Measurements from ENCODE around the gene C4orf33.

Gene C4orf33

GRCh38 chr4:129145222-129145730 is 49.3 kb downstream of the C4orf33 start:
- DNase-seq, result no peak
- H3K9me3 Mint-ChIP-seq, result no peaks in the 10 kb centered on the region
- no peaks in the 10 kb centered on the region for H3K4me1 Mint-ChIP-seq
- no peak overlapping the region for H3K4me3 Mint-ChIP-seq
- H3K27ac Mint-ChIP-seq, result peak overlapping the region; percentile 25
- no peaks in the 10 kb centered on the region for H3K36me3 Mint-ChIP-seq (ENCODE audit: low read depth)
- H3K27me3 Mint-ChIP-seq (ENCODE audit: low read depth, poor library complexity), result no peaks in the 10 kb centered on the region
- no peak for TF ChIP-seq CTCF (IDR thresholded peaks at IDR 0.05)

GRCh38 chr4:129146639-129147038 is 50.7 kb downstream of the C4orf33 start:
- no peak for DNase-seq
- Mint-ChIP-seq H3K4me3 (no peak overlapping the region), H3K27ac (no peak overlapping the region), H3K4me1 (no peaks in the 10 kb centered on the region), H3K9me3 (no peaks in the 10 kb centered on the region), H3K27me3 (ENCODE audit: low read depth, poor library complexity) (no peaks in the 10 kb centered on the region), H3K36me3 (ENCODE audit: low read depth) (no peaks in the 10 kb centered on the region)
- TF ChIP-seq CTCF (IDR thresholded peaks at IDR 0.05), result no peak

GRCh38 chr4:129148892-129149291 is 52.9 kb downstream of the C4orf33 start:
- no peak overlapping the region for H3K27ac Mint-ChIP-seq
- no peak for DNase-seq
- no peaks in the 10 kb centered on the region for H3K27me3 Mint-ChIP-seq (ENCODE audit: low read depth, poor library complexity)
- H3K9me3 Mint-ChIP-seq, result no peaks in the 10 kb centered on the region
- no peaks in the 10 kb centered on the region for H3K4me1 Mint-ChIP-seq
- no peak for TF ChIP-seq CTCF (IDR thresholded peaks at IDR 0.05)
- H3K36me3 Mint-ChIP-seq (ENCODE audit: low read depth), result no peaks in the 10 kb centered on the region
- no peak overlapping the region for H3K4me3 Mint-ChIP-seq

GRCh38 chr4:129149906-129150305 is 54.0 kb downstream of the C4orf33 start:
- H3K27ac Mint-ChIP-seq, result no peak overlapping the region
- H3K4me1 Mint-ChIP-seq, result peaks cover 8% of the 10 kb centered on the region
- DNase-seq, result no peak
- no peaks in the 10 kb centered on the region for H3K27me3 Mint-ChIP-seq (ENCODE audit: low read depth, poor library complexity)
- no peak overlapping the region for H3K4me3 Mint-ChIP-seq
- no peak for TF ChIP-seq CTCF (IDR thresholded peaks at IDR 0.05)
- no peaks in the 10 kb centered on the region for H3K9me3 Mint-ChIP-seq
- H3K36me3 Mint-ChIP-seq (ENCODE audit: low read depth), result no peaks in the 10 kb centered on the region

- DNase-seq, result no peak
- Mint-ChIP-seq H3K4me3 (no peak overlapping the region), H3K36me3 (ENCODE audit: low read depth) (no peaks in the 10 kb centered on the region), H3K27me3 (ENCODE audit: low read depth, poor library complexity) (peaks cover 2% of the 10 kb centered on the region), H3K4me1 (peaks cover 8% of the 10 kb centered on the region), H3K27ac (no peak overlapping the region), H3K9me3 (peaks cover 3% of the 10 kb centered on the region)
- TF ChIP-seq CTCF (IDR thresholded peaks at IDR 0.05), result no peak
Measured at GRCh38 chr4:129152350-129152749, 56.4 kb downstream of the C4orf33 start.

- no peak for TF ChIP-seq CTCF (IDR thresholded peaks at IDR 0.05)
- H3K36me3 Mint-ChIP-seq (ENCODE audit: low read depth), result no peaks in the 10 kb centered on the region
- H3K27me3 Mint-ChIP-seq (ENCODE audit: low read depth, poor library complexity), result peaks cover 2% of the 10 kb centered on the region
- H3K27ac Mint-ChIP-seq, result no peak overlapping the region
- no peak overlapping the region for H3K4me3 Mint-ChIP-seq
- peaks cover 5% of the 10 kb centered on the region for H3K9me3 Mint-ChIP-seq
- DNase-seq, result no peak
- H3K4me1 Mint-ChIP-seq, result peaks cover 8% of the 10 kb centered on the region
Measured at GRCh38 chr4:129153700-129154099, 57.7 kb downstream of the C4orf33 start.

All from nephron progenitor cell (in vitro differentiated cells).